Right forelimb (tissue), 1 donor: Measurements from ENCODE around the gene KMT5B.
"Not testable (repeated sequence)": the region's sequence is repeated elsewhere in the genome, so short reads cannot be mapped to it uniquely, and the experiment has no call there.

Experiments
- DNase-seq: peaks from one replicate; pipeline ENCODE4 v3.0.0-alpha.2; 2018

The KMT5B gene

GRCh38 chr11:68213135-68213515 lies at the start of gene KMT5B:
Gene KMT5B, minus strand, starts transcription at chr11:68213296. Its CDS starts 23,220 bp downstream, at chr11:68190076.
- DNase-seq: no peak

- DNase-seq: no peak
These were observed 49.4 kb upstream of the KMT5B start for GRCh38 chr11:68262544-68262827.

GRCh38 chr11:68261749-68262543 lies 48.9 kb upstream of the KMT5B start:
- no peak for DNase-seq

GRCh38 chr11:68261006-68261405 lies 47.9 kb upstream of the KMT5B start:
- no peak for DNase-seq

- DNase-seq: no peak
These were observed 47.4 kb upstream of the KMT5B start for GRCh38 chr11:68260484-68260883.

- DNase-seq: no peak
These were observed 46.2 kb upstream of the KMT5B start for GRCh38 chr11:68259122-68259959.

- DNase-seq: no peak
These were observed 45.3 kb upstream of the KMT5B start for GRCh38 chr11:68258363-68258765.

GRCh38 chr11:68257477-68258362 lies 44.6 kb upstream of the KMT5B start:
- peak; percentile 96 for DNase-seq

GRCh38 chr11:68256331-68256741 lies 43.2 kb upstream of the KMT5B start:
- DNase-seq: no peak

GRCh38 chr11:68255526-68255925 lies 42.4 kb upstream of the KMT5B start:
- DNase-seq: no peak

GRCh38 chr11:68254421-68254820 lies 41.3 kb upstream of the KMT5B start:
- DNase-seq: no peak

GRCh38 chr11:68251765-68252164 lies 38.7 kb upstream of the KMT5B start:
- DNase-seq: no peak

- not testable (repeated sequence) for DNase-seq
These were observed 31.8 kb upstream of the KMT5B start for GRCh38 chr11:68244912-68245311.

- not testable (repeated sequence) for DNase-seq
These were observed 30.8 kb upstream of the KMT5B start for GRCh38 chr11:68243847-68244246.

GRCh38 chr11:68242616-68243015 lies 29.5 kb upstream of the KMT5B start:
- DNase-seq: no peak

- DNase-seq: no peak
These were observed 18.5 kb upstream of the KMT5B start for GRCh38 chr11:68231621-68232020.

GRCh38 chr11:68229601-68230000 lies 16.5 kb upstream of the KMT5B start:
- DNase-seq: no peak

GRCh38 chr11:68226421-68226820 lies 13.3 kb upstream of the KMT5B start:
- no peak for DNase-seq

- no peak for DNase-seq
These were observed 11.5 kb upstream of the KMT5B start for GRCh38 chr11:68224606-68225005.

- DNase-seq: no peak
These were observed 10.2 kb upstream of the KMT5B start for GRCh38 chr11:68223275-68223674.

- no peak for DNase-seq
These were observed 8.3 kb upstream of the KMT5B start for GRCh38 chr11:68221406-68221805.

- DNase-seq: no peak
These were observed 3.3 kb upstream of the KMT5B start for GRCh38 chr11:68216171-68216938.
